Natural killer cell (primary cell): ENCODE results near the gene MSANTD7. TPM values are rescaled to one million over a fixed set of nuclear protein-coding genes. Genes with fewer than 3 reads are reported as not detected.
A peak's percentile ranks its signal among the peaks of the same experiment; 100 is the strongest.

Source experiments
- ATAC-seq, 3 donors: fragments of 150-1000 bp in 2 of 3; fragments of 200-7000 bp in 1 of 3; cut with Tn5 transposase; 1 replicate in 1 of 3; 2 replicates in 2 of 3; pipeline ENCODE4 v1.10.0; 2021; ENCODE audit warnings: mild to moderate bottlenecking in 2 of 3, moderate library complexity in 2 of 3
- DNase-seq, 2 donors: peaks; one replicate each; pipeline versions ENCODE4 v3.0.0 to v3.0.0-alpha.2; 2013 to 2021; ENCODE audit warnings: mixed read lengths in 1 of 2
- H3K27ac ChIP-seq: one replicate; pipeline ENCODE4 v1.5.1; 2013; ENCODE audit warnings: mild to moderate bottlenecking, low read length
- H3K27me3 ChIP-seq: one replicate; pipeline ENCODE4 v1.6.1; 2013; ENCODE audit warnings: low read length; ENCODE audit not compliant: control insufficient read depth, insufficient read depth
- H3K36me3 ChIP-seq: one replicate; pipeline ENCODE4 v1.6.1; 2013; ENCODE audit warnings: low read length; ENCODE audit not compliant: control insufficient read depth, insufficient read depth
- H3K4me1 ChIP-seq: one replicate; pipeline ENCODE4 v1.6.1; 2013; ENCODE audit warnings: low read length; ENCODE audit not compliant: control insufficient read depth, insufficient read depth
- H3K4me3 ChIP-seq: one replicate; pipeline ENCODE4 v1.5.1; 2013; ENCODE audit warnings: low read length
- H3K9me3 ChIP-seq: one replicate; pipeline ENCODE4 v1.6.1; 2013; ENCODE audit warnings: low read length; ENCODE audit not compliant: control insufficient read depth, insufficient read depth
- H3K27ac Mint-ChIP-seq, 2 donors: one replicate each; pipeline ENCODE4 v1.8.0; 2022; ENCODE audit warnings: mild to moderate bottlenecking in 2 of 2, mixed read lengths in 2 of 2, moderate library complexity in 1 of 2
- H3K27me3 Mint-ChIP-seq, 2 donors: one replicate each; pipeline ENCODE4 v1.8.0; 2022; ENCODE audit warnings: low read depth in 2 of 2, mixed read lengths in 2 of 2
- H3K36me3 Mint-ChIP-seq: one replicate; pipeline ENCODE4 v1.8.0; 2022; ENCODE audit warnings: mixed read lengths
- H3K4me1 Mint-ChIP-seq, 2 donors: one replicate each; pipeline ENCODE4 v1.8.0; 2022; ENCODE audit warnings: mixed read lengths in 2 of 2
- H3K4me3 Mint-ChIP-seq: one replicate; pipeline ENCODE4 v1.8.0; 2022; ENCODE audit warnings: mild to moderate bottlenecking, moderate library complexity, mixed read lengths
- H3K9me3 Mint-ChIP-seq, 2 donors: one replicate each; pipeline ENCODE4 v1.8.0; 2022; ENCODE audit warnings: mixed read lengths in 2 of 2
- WGBS: methylation state at CpG from one replicate; pipeline ENCODE4 v1.1.7; 2013; ENCODE audit warnings: missing lambda C conversion rate; ENCODE audit not compliant: insufficient coverage; 5-methylcytosine and 5-hydroxymethylcytosine counted together
- intact Hi-C: fragments of 100-400 bp; cut with micrococcal nuclease; formaldehyde crosslinking; loops from one replicate; pipeline ENCODE4 v1.14.2; 2022
- total RNA-seq, 4 donors: library from RNA; stranded (reverse); fragments of 120-200 nt in 1 of 4; gene quantifications; one replicate each; pipeline versions ENCODE4 v1.2.3 to v1.2.4, GENCODE V29; 2013 to 2022
- TF ChIP-seq, protein P1 (sequence below): fragments of 200-600 bp; IDR thresholded peaks from one replicate; pipeline ENCODE4 v1.8.0; 2022; ENCODE audit warnings: antibody characterized with exemption

MSANTD7 gene
- total RNA-seq = 10 to 100 TPM; 19.6 to 25.1 (median 24.0) TPM
- 23.2 TPM for total RNA-seq (2013)

DNA sequence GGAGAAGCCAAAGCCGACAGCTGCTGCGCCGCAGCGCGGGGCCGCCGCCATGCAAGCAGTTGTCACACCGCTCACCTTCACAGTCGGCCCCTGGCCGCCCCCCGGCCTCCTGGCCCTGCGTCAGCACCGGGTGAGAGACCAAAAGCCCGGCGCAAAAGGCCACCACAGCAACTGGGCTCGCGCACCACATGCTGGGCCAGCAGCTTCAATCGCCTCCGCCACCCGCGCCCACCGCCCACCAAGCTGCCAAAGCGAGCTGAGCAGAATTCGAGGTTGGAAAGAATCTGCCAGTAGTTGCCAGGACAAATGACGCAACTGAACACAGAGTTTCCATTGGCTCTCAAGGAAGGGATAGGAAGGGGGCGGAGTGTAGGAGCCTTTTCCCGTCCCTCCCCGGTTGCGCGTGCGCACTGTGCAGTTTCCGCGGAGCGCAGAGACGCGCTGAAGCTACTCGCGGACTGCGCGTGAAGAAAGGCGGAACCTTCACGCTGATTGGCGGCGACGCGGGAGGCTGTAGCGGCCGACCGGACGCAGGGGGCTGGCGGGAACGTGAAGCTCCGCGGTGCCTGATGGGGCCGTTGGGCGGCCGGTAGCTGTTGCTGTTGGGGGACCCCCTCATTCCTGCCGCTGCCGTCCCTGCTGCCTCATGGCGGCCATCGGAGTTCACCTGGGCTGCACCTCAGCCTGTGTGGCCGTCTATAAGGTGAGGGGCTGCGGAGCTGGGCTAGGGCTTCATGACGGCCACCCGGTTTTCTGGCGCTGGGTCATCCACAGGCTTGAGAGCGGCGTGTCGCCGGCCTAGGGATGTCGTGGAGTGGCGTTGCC is at the start of gene MSANTD7, which contains the start of the genes CDNF and HSPA14:
Gene MSANTD7, plus strand, starts transcription at position 550 of the 825 bp plus-strand sequence. CDS start 3,979 bp downstream, outside the sequence.
Gene CDNF, minus strand, starts transcription at position 281 of the 825 bp plus-strand sequence. Its CDS starts 91 bp downstream, at position 190.
Gene HSPA14, plus strand, starts transcription at position 550 of the 825 bp plus-strand sequence. Its CDS starts 97 bp downstream, at position 647.
- TF ChIP-seq, protein P1, sequence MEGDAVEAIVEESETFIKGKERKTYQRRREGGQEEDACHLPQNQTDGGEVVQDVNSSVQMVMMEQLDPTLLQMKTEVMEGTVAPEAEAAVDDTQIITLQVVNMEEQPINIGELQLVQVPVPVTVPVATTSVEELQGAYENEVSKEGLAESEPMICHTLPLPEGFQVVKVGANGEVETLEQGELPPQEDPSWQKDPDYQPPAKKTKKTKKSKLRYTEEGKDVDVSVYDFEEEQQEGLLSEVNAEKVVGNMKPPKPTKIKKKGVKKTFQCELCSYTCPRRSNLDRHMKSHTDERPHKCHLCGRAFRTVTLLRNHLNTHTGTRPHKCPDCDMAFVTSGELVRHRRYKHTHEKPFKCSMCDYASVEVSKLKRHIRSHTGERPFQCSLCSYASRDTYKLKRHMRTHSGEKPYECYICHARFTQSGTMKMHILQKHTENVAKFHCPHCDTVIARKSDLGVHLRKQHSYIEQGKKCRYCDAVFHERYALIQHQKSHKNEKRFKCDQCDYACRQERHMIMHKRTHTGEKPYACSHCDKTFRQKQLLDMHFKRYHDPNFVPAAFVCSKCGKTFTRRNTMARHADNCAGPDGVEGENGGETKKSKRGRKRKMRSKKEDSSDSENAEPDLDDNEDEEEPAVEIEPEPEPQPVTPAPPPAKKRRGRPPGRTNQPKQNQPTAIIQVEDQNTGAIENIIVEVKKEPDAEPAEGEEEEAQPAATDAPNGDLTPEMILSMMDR = no peak
- no peaks in the 10 kb centered on the region for H3K9me3 Mint-ChIP-seq
- H3K36me3 ChIP-seq = peaks cover 20% of the 10 kb centered on the region
- peak within 1 kb of the TSS; percentile 95 for H3K4me3 Mint-ChIP-seq
- intact Hi-C loops = loop anchor here (1.0 to 5.0 kb wide), 7 partner anchors 40 to 341 kb away; partner anchors contain the start of genes DCLRE1C, RPP38 and SUV39H2
- no peaks in the 10 kb centered on the region for H3K27me3 ChIP-seq
- H3K27ac ChIP-seq = peak within 1 kb of the TSS; percentile 92
- peaks cover 20% of the 10 kb centered on the region for H3K4me1 ChIP-seq
- peaks cover 15 to 30% of the 10 kb centered on the region in 2 donors for H3K4me1 Mint-ChIP-seq
- peak; percentile 92 to 99 (median 93) for ATAC-seq
- peak; percentile 98 to 100 for DNase-seq
- H3K27ac Mint-ChIP-seq = peak within 1 kb of the TSS; percentile 91 to 98
- WGBS = under 1% methylated on average over 72 of the region's 72 CpGs
- no peaks in the 10 kb centered on the region for H3K36me3 Mint-ChIP-seq
- no peaks in the 10 kb centered on the region for H3K9me3 ChIP-seq
- H3K27me3 Mint-ChIP-seq = no peaks in the 10 kb centered on the region
- H3K4me3 ChIP-seq = peak within 1 kb of the TSS; percentile 95

DNA sequence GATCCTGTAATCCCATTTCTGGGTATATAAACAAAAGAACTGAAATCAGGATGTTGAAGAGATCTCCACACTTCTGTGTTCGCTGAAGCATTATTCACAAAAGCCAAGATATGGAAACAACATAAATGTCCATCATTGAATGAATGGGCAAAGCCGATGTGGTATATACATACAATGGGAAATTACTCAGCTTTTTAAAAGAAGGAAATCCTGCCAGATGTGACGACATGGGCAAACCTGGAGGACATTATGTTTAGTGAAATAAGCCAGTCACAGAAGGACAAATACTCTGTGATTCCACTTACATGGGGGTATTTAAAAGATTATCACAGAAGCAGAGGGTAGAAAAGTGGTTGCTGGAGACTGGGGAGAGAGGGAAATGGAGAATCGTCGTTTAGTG is 39.5 kb upstream of the MSANTD7 start:
- Mint-ChIP-seq H3K36me3 (no peaks in the 10 kb centered on the region), H3K27ac (no peak overlapping the region), H3K4me3 (no peak overlapping the region), H3K4me1 (no peaks in the 10 kb centered on the region), H3K27me3 (peaks cover 6 to 12% of the 10 kb centered on the region in 2 donors), H3K9me3 (no peaks in the 10 kb centered on the region)
- TF ChIP-seq, protein P1 = no peak
- intact Hi-C loops = no loop called here
- Histone ChIP-seq H3K4me3 (no peak overlapping the region), H3K9me3 (no peaks in the 10 kb centered on the region), H3K27me3 (no peaks in the 10 kb centered on the region), H3K4me1 (no peaks in the 10 kb centered on the region), H3K27ac (no peak overlapping the region), H3K36me3 (no peaks in the 10 kb centered on the region)
- DNase-seq (no peak), ATAC-seq (no peak)
- 25% methylated on average over 2 of the region's 5 CpGs for WGBS

DNA sequence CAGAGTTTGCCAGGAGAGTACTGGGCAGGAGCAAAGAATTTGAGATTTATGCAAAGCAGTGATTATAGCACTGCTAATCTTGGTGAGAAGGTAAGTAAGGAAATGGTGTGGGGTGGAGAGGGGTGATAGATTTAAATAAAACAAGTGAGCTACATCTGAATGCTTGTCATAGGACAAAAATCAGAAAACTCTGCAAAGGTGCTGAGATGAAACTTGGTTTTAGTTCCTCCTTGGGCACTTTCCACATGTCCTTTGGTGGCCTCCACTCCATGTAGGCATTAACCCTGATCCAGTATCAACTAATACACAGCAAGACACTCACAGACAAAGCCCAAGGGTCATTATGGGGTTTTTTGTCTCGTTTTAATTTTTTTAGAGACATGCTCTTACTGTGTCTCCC is 37.7 kb upstream of the MSANTD7 start:
- 50% methylated on average over 1 of the region's 1 CpG for WGBS
- H3K27ac Mint-ChIP-seq = no peak overlapping the region
- ATAC-seq (no peak), DNase-seq (no peak)
- H3K9me3 Mint-ChIP-seq = no peaks in the 10 kb centered on the region
- no peaks in the 10 kb centered on the region for H3K36me3 ChIP-seq
- H3K27me3 ChIP-seq = no peaks in the 10 kb centered on the region
- H3K36me3 Mint-ChIP-seq = no peaks in the 10 kb centered on the region
- TF ChIP-seq, protein P1 = no peak
- intact Hi-C loops = no loop called here
- no peaks in the 10 kb centered on the region for H3K4me1 Mint-ChIP-seq
- no peak overlapping the region for H3K27ac ChIP-seq
- H3K4me3 Mint-ChIP-seq = no peak overlapping the region
- H3K4me3 ChIP-seq = no peak overlapping the region
- peaks cover 6 to 12% of the 10 kb centered on the region in 2 donors for H3K27me3 Mint-ChIP-seq
- H3K4me1 ChIP-seq = no peaks in the 10 kb centered on the region
- H3K9me3 ChIP-seq = no peaks in the 10 kb centered on the region
